HCT116 (cell line): Measurements from ENCODE around the gene DNAJC16. TPM values are rescaled to one million over a fixed set of nuclear protein-coding genes. Genes with fewer than 3 reads are reported as not detected.

Experiments
- ATAC-seq: fragments of 200-7000 bp; cut with Tn5 transposase; 2 replicates; pipeline ENCODE4 v1.9.1; 2020; ENCODE audit warnings: mild to moderate bottlenecking, moderate library complexity
- BruUV-seq: library from RNA; stranded (reverse); fragments of 400-500 nt; replicated peaks from 2 replicates; lab custom pipeline; 2021; lab: Mats Ljungman, UMichigan
- CTCF ChIA-PET: fragments of 300-600 bp; sonication (Branson Sonifier 250); formaldehyde crosslinking; loops from one replicate; lab custom pipeline; 2021; ENCODE audit warnings: antibody characterized with exemption; lab: Charles Lee
- POLR2A ChIA-PET: fragments of 300-600, 350-600 bp; sonication (Branson Sonifier 250); formaldehyde crosslinking; loops from one replicate; lab custom pipeline; 2021; ENCODE audit warnings: antibody characterized with exemption; lab: Charles Lee
- RAD21 ChIA-PET, 2 experiments: fragments of 300-600 bp; sonication (Branson Sonifier 250); formaldehyde crosslinking; loops; one replicate each; lab custom pipeline; 2023; ENCODE audit warnings: low total read pairs in 2 of 2; ENCODE audit not compliant: uncharacterized antibody in 2 of 2, unreplicated experiment in 2 of 2, low non-redundant PET in 1 of 2; lab: Charles Lee
- DNase-seq: peaks from one replicate; pipeline ENCODE4 v3.0.0-alpha.2; 2010; ENCODE audit warnings: low read depth, low spot score
- H2AFZ ChIP-seq: fragments of 200-600 bp; shearing (Covaris generic), sonication (generic); 2 replicates; pipeline ENCODE4 v1.6.1; 2017; ENCODE audit warnings: low read depth, mixed run types, mixed read lengths, antibody characterized with exemption, low read length; ENCODE audit not compliant: poor library complexity, severe bottlenecking
- H3K27ac ChIP-seq: 2 replicates; pipeline ENCODE4 v1.5.1; 2012; ENCODE audit warnings: low read depth, low read length
- H3K27me3 ChIP-seq: fragments of 200-600 bp; sonication (generic); 2 replicates; pipeline ENCODE4 v1.6.1; 2016; ENCODE audit warnings: mixed run types, low read length, mixed read lengths; ENCODE audit not compliant: insufficient read depth
- H3K36me3 ChIP-seq, 2 experiments: fragments of 200-500 bp in 1 of 2; fragments of 200-600 bp in 1 of 2; sonication (Bioruptor generic) in 1 of 2; sonication (generic) in 1 of 2; 2 replicates each; pipeline versions ENCODE4 v1.5.1 to v1.6.1; 2014 to 2016; ENCODE audit warnings: low read length in 2 of 2, inconsistent platforms in 1 of 2, mixed read lengths in 1 of 2, mixed run types in 1 of 2; ENCODE audit not compliant: insufficient read depth in 2 of 2, control insufficient read depth in 1 of 2
- H3K4me1 ChIP-seq, 2 experiments: fragments of 200-600 bp in 1 of 2; sonication (generic) in 1 of 2; 2 replicates each; pipeline versions ENCODE4 v1.5.1 to v1.6.1; 2012 to 2017; ENCODE audit warnings: low read length in 2 of 2, inconsistent platforms in 1 of 2, mild to moderate bottlenecking in 1 of 2, mixed read lengths in 1 of 2, mixed run types in 1 of 2, moderate library complexity in 1 of 2; ENCODE audit not compliant: insufficient read depth in 2 of 2, control insufficient read depth in 1 of 2
- H3K4me2 ChIP-seq: fragments of 200-600 bp; sonication (generic); 2 replicates; pipeline ENCODE4 v1.6.1; 2017; ENCODE audit warnings: mixed run types, low read length, mixed read lengths
- H3K4me3 ChIP-seq, 2 experiments: fragments of 200-600 bp in 1 of 2; sonication (generic) in 1 of 2; replicated peaks in 1 of 2; 2 replicates each; pipeline ENCODE4 v1.5.1; 2011 to 2016; ENCODE audit warnings: low read length in 2 of 2, control low read depth in 1 of 2, low read depth in 1 of 2, mild to moderate bottlenecking in 1 of 2, mixed read lengths in 1 of 2, mixed run types in 1 of 2
- H3K79me2 ChIP-seq: fragments of 200-600 bp; sonication (generic); 2 replicates; pipeline ENCODE4 v1.6.1; 2017; ENCODE audit warnings: mild to moderate bottlenecking, mixed run types, low read length, moderate library complexity, mixed read lengths; ENCODE audit not compliant: insufficient read depth
- H3K9ac ChIP-seq: fragments of 200-600 bp; sonication (generic); 2 replicates; pipeline ENCODE4 v1.6.1; 2016; ENCODE audit warnings: low read length, mixed read lengths
- H3K9me2 ChIP-seq: fragments of 200-600 bp; sonication (generic), shearing (Covaris generic); 2 replicates; pipeline ENCODE4 v1.6.1; 2017; ENCODE audit warnings: mixed run types, mild to moderate bottlenecking, moderate library complexity; ENCODE audit not compliant: insufficient read depth
- H3K9me3 ChIP-seq, 2 experiments: fragments of 200-500 bp in 1 of 2; fragments of 200-600 bp in 1 of 2; sonication (Bioruptor generic) in 1 of 2; sonication (generic) in 1 of 2; 2 replicates each; pipeline ENCODE4 v1.6.1; 2014 to 2017; ENCODE audit warnings: low read length in 2 of 2, mixed read lengths in 2 of 2, inconsistent platforms in 1 of 2, low read depth in 1 of 2, mild to moderate bottlenecking in 1 of 2, mixed run types in 1 of 2, moderate library complexity in 1 of 2; ENCODE audit not compliant: control insufficient read depth in 1 of 2, insufficient read depth in 1 of 2
- H4K20me1 ChIP-seq: fragments of 200-600 bp; sonication (generic), shearing (Covaris generic); 2 replicates; pipeline ENCODE4 v1.6.1; 2017; ENCODE audit warnings: mixed run types, mild to moderate bottlenecking, moderate library complexity; ENCODE audit not compliant: insufficient read depth
- CBX3 ChIP-seq: IDR thresholded peaks from 2 replicates; pipeline ENCODE4 v1.6.1; 2012; ENCODE audit warnings: low read depth
- CEBPB ChIP-seq: IDR thresholded peaks from 2 replicates; pipeline ENCODE4 v1.6.1; 2012; ENCODE audit warnings: low read depth
- EGR1 ChIP-seq: IDR thresholded peaks from 2 replicates; pipeline ENCODE4 v1.6.1; 2012; ENCODE audit warnings: low read depth
- FOSL1 ChIP-seq: IDR thresholded peaks from 2 replicates; pipeline ENCODE4 v1.6.1; 2012; ENCODE audit warnings: low read depth
- JUND ChIP-seq: IDR thresholded peaks from 2 replicates; pipeline ENCODE4 v1.6.1; 2012
- RAD21 ChIP-seq: IDR thresholded peaks from 2 replicates; pipeline ENCODE4 v1.6.1; 2012; ENCODE audit warnings: low read depth, mild to moderate bottlenecking
- SIN3A ChIP-seq: IDR thresholded peaks from 2 replicates; pipeline ENCODE4 v1.6.1; 2012; ENCODE audit warnings: low read depth
- SRF ChIP-seq: IDR thresholded peaks from 2 replicates; pipeline ENCODE4 v1.6.1; 2012; ENCODE audit warnings: low read depth
- TCF7L2 ChIP-seq: IDR thresholded peaks from 2 replicates; pipeline ENCODE4 v1.7.0; 2011; ENCODE audit warnings: borderline replicate concordance, inconsistent platforms; ENCODE audit not compliant: insufficient read depth, insufficient read length; ENCODE audit errors: extremely low read depth
- YY1 ChIP-seq: IDR thresholded peaks from 2 replicates; pipeline ENCODE4 v1.6.1; 2011; ENCODE audit warnings: low read length, low read depth, moderate library complexity, mild to moderate bottlenecking; ENCODE audit not compliant: insufficient replicate concordance; ENCODE audit errors: extremely low read depth
- intact Hi-C: fragments of 100-400 bp; cut with micrococcal nuclease; formaldehyde crosslinking; loops from 2 replicates; pipeline ENCODE4 v1.10.0; 2022
- total RNA-seq: library from RNA; stranded (reverse); gene quantifications from one replicate; pipeline ENCODE4 v1.2.1, GENCODE V29; 2021; ENCODE audit not compliant: unreplicated experiment
- TF ChIP-seq, protein P1 (sequence below): IDR thresholded peaks from 2 replicates; pipeline ENCODE4 v1.6.1; 2011; ENCODE audit warnings: mild to moderate bottlenecking, low read length, moderate library complexity; ENCODE audit not compliant: insufficient replicate concordance; ENCODE audit errors: extremely low read depth

The DNAJC16 gene
- total RNA-seq, 1 experiment from 2014 or later, result 20.6 TPM

DNA sequence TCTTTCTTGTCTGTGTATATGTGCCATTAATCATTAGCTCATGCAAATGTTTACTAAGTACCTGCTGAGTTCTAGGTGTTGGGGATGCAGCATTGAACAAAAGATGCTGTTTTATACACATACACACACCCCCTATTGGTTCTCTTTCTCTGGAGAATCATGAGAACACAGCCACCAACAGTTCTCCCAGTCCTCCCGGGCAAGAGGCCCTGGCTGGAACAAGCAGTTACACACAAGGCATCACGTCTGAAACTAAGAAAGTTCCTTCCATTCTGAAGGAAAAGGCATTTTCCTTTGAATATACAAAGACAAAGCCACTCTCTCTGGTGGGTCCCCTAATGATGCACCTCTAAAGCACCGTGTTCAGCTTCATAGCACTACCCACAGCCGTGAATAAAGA lies 13.5 kb upstream of the DNAJC16 start:
- no peak for TF ChIP-seq SRF
- no peak for TF ChIP-seq SIN3A
- no peak for TF ChIP-seq TCF7L2
- no peak for TF ChIP-seq CEBPB
- TF ChIP-seq YY1, result no peak
- TF ChIP-seq JUND, result no peak
- TF ChIP-seq EGR1, result no peak
- TF ChIP-seq, protein P1, sequence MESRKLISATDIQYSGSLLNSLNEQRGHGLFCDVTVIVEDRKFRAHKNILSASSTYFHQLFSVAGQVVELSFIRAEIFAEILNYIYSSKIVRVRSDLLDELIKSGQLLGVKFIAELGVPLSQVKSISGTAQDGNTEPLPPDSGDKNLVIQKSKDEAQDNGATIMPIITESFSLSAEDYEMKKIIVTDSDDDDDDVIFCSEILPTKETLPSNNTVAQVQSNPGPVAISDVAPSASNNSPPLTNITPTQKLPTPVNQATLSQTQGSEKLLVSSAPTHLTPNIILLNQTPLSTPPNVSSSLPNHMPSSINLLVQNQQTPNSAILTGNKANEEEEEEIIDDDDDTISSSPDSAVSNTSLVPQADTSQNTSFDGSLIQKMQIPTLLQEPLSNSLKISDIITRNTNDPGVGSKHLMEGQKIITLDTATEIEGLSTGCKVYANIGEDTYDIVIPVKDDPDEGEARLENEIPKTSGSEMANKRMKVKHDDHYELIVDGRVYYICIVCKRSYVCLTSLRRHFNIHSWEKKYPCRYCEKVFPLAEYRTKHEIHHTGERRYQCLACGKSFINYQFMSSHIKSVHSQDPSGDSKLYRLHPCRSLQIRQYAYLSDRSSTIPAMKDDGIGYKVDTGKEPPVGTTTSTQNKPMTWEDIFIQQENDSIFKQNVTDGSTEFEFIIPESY, result no peak
- TF ChIP-seq FOSL1, result no peak
- no peak for TF ChIP-seq RAD21
- TF ChIP-seq CBX3, result no peak
- no TSS peak for BruUV-seq
- no peak for DNase-seq
- Histone ChIP-seq H3K9me2 (no peaks in the 10 kb centered on the region), H3K4me2 (no peak overlapping the region), H3K27me3 (no peaks in the 10 kb centered on the region), H3K36me3 (peaks cover 2 to 5% of the 10 kb centered on the region in 2 experiments; a peak in 1 of 4 replicates), H3K4me3 (no peak overlapping the region), H2AFZ (no peak overlapping the region), H3K9ac (no peak overlapping the region), H3K27ac (no peak overlapping the region), H3K4me1 (no peaks in the 10 kb centered on the region), H3K79me2 (no peaks in the 10 kb centered on the region), H3K9me3 (no peaks in the 10 kb centered on the region), H4K20me1 (no peaks in the 10 kb centered on the region)
- POLR2A ChIA-PET, result no interaction called here
- no peak for ATAC-seq
- intact Hi-C loops, result no loop called here
- RAD21 ChIA-PET, result no interaction called here
- CTCF ChIA-PET, result no interaction called here
